ENCODE measurements around the gene ACO2. TPM values are rescaled to one million over a fixed set of nuclear protein-coding genes. Genes with fewer than 3 reads are reported as not detected.

ACO2 gene
- total and polyA plus RNA-seq, 11 donors: 375 to 1,146 (median 739) TPM

DNA sequence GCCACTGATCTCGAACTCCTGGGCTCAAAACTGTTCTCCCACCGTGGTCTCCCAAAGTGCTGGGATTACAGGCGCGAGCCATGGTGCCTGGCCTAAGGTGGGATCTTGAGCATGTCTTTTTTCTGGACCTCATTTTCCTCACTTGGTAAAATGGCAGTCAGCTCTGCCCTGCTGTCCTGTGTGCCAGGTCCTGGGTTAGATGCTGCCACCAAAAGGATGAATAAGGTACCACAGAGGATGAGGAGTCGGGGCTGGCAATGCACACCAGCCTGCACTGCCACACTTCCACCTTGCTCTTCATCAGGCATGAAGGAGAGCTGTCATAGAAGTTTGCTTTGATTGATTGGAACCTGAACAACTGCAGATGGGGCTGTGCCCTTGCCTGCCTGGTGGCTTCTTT lies 32.3 kb downstream of the ACO2 start:
- Histone ChIP-seq H3K9me3 (no peaks in the 10 kb centered on the region), H3K36me3 (peaks cover 0 to 68% (median 54%) of the 10 kb centered on the region in 9 donors), H3K4me3 (no peak overlapping the region), H3K27ac (peak overlapping the region in 3 of 12 donors; percentile 4 to 53 (median 48)), H3K4me1 (peaks cover 0 to 87% (median 42%) of the 10 kb centered on the region in 12 donors), H3K27me3 (no peaks in the 10 kb centered on the region)
- intact Hi-C loops (cut with DNase I): no loop called here
- DNase-seq (no peak), ATAC-seq (peak in 3 of 4 donors; percentile 26 to 40 (median 30))
- 82 to 85% (median 83%) methylated on average over 5 of the region's 5 CpGs for WGBS, 4 donors
- TF ChIP-seq, protein P1, sequence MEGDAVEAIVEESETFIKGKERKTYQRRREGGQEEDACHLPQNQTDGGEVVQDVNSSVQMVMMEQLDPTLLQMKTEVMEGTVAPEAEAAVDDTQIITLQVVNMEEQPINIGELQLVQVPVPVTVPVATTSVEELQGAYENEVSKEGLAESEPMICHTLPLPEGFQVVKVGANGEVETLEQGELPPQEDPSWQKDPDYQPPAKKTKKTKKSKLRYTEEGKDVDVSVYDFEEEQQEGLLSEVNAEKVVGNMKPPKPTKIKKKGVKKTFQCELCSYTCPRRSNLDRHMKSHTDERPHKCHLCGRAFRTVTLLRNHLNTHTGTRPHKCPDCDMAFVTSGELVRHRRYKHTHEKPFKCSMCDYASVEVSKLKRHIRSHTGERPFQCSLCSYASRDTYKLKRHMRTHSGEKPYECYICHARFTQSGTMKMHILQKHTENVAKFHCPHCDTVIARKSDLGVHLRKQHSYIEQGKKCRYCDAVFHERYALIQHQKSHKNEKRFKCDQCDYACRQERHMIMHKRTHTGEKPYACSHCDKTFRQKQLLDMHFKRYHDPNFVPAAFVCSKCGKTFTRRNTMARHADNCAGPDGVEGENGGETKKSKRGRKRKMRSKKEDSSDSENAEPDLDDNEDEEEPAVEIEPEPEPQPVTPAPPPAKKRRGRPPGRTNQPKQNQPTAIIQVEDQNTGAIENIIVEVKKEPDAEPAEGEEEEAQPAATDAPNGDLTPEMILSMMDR (IDR thresholded peaks at IDR 0.05): peak in 5 of 12 donors; percentile 12 to 38 (median 21)
- TF ChIP-seq POLR2A (IDR thresholded peaks at IDR 0.05): no peak

DNA sequence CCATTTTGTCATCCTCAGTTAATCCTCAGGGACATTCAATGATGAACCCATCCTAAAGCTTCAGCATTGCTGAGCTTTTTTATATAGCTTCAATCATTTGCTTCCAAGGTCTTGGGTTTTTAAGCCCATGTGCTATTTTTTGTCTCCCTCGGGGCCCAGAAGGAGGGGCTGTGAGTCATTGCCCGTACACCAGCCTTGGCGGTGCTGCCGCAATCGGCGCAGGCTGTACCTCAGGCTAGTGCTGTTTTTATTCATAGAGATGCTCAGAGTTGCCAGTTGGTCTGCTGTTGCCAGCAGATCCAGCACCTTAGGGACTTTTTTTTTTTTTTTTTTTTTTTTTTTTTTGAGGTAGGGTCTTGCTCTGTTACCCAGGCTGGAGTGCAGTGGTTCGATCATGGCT lies 35.5 kb downstream of the ACO2 start:
- Histone ChIP-seq H3K36me3 (peaks cover 0 to 92% (median 69%) of the 10 kb centered on the region in 9 donors), H3K4me1 (peaks cover 0 to 90% (median 45%) of the 10 kb centered on the region in 12 donors), H3K4me3 (no peak overlapping the region), H3K27ac (peak overlapping the region in 11 of 12 donors; percentile 21 to 89 (median 53)), H3K27me3 (no peaks in the 10 kb centered on the region), H3K9me3 (no peaks in the 10 kb centered on the region)
- WGBS, 4 donors: 25 to 50% (median 41%) methylated on average over 7 of the region's 7 CpGs
- peak; percentile 57 to 84 (median 77) for ATAC-seq
- DNase-seq: peak in 4 of 5 donors; percentile 61 to 83 (median 72)
- intact Hi-C loops (cut with DNase I): no loop called here
- TF ChIP-seq, protein P1 (IDR thresholded peaks at IDR 0.05): no peak
- TF ChIP-seq POLR2A (IDR thresholded peaks at IDR 0.05): no peak

DNA sequence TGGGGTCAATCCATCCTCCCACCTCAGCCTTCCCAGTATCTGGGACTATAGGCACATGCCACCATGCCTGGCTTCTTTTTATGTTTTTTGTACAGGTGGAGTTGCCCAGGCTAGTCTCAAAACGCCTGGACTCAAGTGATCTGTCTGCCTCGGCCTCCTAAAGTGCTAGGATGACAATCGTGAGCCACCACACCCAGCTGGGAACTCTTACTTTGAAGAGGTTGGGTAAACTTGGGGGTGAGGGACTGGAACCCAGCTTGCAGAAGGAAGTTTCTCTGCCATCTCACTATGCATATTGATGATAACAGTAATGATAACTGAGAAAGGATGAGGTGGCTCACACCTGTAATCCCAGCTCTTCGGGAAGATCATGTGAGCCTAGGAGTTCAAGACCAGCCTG lies 35.9 kb downstream of the ACO2 start:
- peak overlapping the region in 9 of 12 donors; percentile 26 to 89 (median 43) for H3K27ac ChIP-seq
- no peak overlapping the region for H3K4me3 ChIP-seq
- TF ChIP-seq, protein P1 (IDR thresholded peaks at IDR 0.05): no peak
- TF ChIP-seq POLR2A (IDR thresholded peaks at IDR 0.05): no peak
- H3K36me3 ChIP-seq: peaks cover 0 to 90% (median 68%) of the 10 kb centered on the region in 9 donors
- no peak for DNase-seq
- WGBS, 4 donors: 62 to 77% (median 69%) methylated on average over 4 of the region's 4 CpGs
- H3K4me1 ChIP-seq: peaks cover 0 to 91% (median 41%) of the 10 kb centered on the region in 12 donors
- no peaks in the 10 kb centered on the region for H3K9me3 ChIP-seq
- intact Hi-C loops (cut with DNase I): loop anchor here in 4 of 10 donors (5.0 kb wide), 1 partner anchor 33 kb away; no protein-coding TSS in a partner anchor
- no peak for ATAC-seq
- H3K27me3 ChIP-seq: no peaks in the 10 kb centered on the region

DNA sequence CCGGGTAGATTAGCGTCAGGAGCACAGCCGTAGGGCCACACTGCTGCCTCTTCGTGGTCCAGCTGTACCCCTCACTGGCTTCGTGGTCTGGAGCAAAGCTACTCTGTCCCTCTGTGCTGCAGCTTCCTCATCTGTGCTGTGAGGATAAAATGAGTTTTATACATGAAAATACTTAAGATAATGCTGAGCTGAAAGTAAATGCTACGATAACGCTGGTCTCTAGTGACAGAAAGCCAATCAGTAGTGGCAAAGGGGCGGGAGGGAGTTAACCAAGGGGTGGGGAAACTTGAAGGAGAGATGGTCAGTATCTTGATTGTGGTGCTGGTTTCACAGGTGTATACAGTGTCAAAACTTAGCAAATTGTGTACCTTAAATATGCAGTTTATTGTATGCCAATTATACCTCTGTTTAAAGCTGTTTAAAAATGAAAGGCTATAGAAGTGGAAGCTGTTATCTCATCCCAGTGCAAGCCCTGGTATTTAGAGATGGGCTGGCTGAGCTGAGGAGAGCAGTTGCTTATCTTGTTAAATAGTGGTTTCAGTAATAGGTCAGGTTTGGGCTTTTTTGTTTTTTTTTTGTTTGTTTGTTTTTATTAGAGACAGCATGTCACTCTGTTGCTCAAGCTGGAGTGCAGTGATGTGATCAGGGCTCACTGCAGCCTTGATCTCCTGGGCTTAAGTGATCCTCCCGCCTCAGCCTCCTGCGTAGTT lies 36.7 kb downstream of the ACO2 start:
- DNase-seq: no peak
- 66 to 77% (median 76%) methylated on average over 10 of the region's 10 CpGs for WGBS, 4 donors
- H3K4me1 ChIP-seq: peaks cover 0 to 89% (median 39%) of the 10 kb centered on the region in 12 donors
- H3K27ac ChIP-seq: peak overlapping the region in 5 of 12 donors; percentile 34 to 89 (median 50)
- no peak overlapping the region for H3K4me3 ChIP-seq
- TF ChIP-seq, protein P1 (IDR thresholded peaks at IDR 0.05): no peak
- no peak for TF ChIP-seq POLR2A (IDR thresholded peaks at IDR 0.05)
- peaks cover 0 to 90% (median 68%) of the 10 kb centered on the region in 9 donors for H3K36me3 ChIP-seq
- no peaks in the 10 kb centered on the region for H3K9me3 ChIP-seq
- no peaks in the 10 kb centered on the region for H3K27me3 ChIP-seq
- intact Hi-C loops (cut with DNase I): loop anchor here in 4 of 10 donors (5.0 kb wide), 1 partner anchor 33 kb away; no protein-coding TSS in a partner anchor
- no peak for ATAC-seq
